Neural cell (in vitro differentiated cells): Measurements from ENCODE around the gene TMEM30A.

Source experiments
- EZH2 ChIP-seq: fragments of 200-600, 300-800 bp; shearing (Covaris generic), sonication (generic); IDR thresholded peaks from 2 replicates; pipeline ENCODE4 v1.6.1; 2014; ENCODE audit warnings: antibody characterized with exemption, low read length, borderline replicate concordance, mild to moderate bottlenecking; ENCODE audit not compliant: insufficient read depth, poor library complexity, severe bottlenecking
- RAD21 ChIP-seq: fragments of 450-650 bp; conservative IDR thresholded peaks from 2 replicates; pipeline ENCODE4 v1.6.1; 2014; ENCODE audit warnings: antibody characterized with exemption, mild to moderate bottlenecking, moderate library complexity
- TF ChIP-seq, protein P1 (sequence below): IDR thresholded peaks from 2 replicates; pipeline ENCODE4 v1.6.1; 2012; ENCODE audit warnings: borderline replicate concordance
- TF ChIP-seq, protein P2 (sequence below): fragments of 450-650 bp; IDR thresholded peaks from 2 replicates; pipeline ENCODE4 v1.5.1; 2014; ENCODE audit warnings: antibody characterized with exemption, mild to moderate bottlenecking, moderate library complexity; ENCODE audit not compliant: poor library complexity, severe bottlenecking

DNA sequence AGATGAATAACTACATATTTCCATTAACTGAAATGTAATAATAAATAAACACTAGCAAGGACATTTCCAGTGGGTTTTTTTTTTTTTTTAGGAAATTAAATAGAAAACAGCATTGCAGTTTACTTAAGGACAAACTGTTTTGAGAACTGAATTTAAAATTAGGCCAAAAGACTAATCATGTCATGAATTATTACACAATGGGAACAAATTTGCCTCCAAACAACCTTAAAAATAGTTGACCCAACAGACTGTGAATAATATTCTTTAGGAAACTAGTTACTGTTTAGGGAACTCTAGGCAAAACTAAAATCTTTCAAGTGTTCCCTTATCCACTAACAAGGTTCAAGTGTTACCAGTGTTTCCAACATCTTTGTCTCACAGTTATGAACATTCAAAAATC is 62.3 kb downstream of the TMEM30A start:
- TF ChIP-seq, protein P1, sequence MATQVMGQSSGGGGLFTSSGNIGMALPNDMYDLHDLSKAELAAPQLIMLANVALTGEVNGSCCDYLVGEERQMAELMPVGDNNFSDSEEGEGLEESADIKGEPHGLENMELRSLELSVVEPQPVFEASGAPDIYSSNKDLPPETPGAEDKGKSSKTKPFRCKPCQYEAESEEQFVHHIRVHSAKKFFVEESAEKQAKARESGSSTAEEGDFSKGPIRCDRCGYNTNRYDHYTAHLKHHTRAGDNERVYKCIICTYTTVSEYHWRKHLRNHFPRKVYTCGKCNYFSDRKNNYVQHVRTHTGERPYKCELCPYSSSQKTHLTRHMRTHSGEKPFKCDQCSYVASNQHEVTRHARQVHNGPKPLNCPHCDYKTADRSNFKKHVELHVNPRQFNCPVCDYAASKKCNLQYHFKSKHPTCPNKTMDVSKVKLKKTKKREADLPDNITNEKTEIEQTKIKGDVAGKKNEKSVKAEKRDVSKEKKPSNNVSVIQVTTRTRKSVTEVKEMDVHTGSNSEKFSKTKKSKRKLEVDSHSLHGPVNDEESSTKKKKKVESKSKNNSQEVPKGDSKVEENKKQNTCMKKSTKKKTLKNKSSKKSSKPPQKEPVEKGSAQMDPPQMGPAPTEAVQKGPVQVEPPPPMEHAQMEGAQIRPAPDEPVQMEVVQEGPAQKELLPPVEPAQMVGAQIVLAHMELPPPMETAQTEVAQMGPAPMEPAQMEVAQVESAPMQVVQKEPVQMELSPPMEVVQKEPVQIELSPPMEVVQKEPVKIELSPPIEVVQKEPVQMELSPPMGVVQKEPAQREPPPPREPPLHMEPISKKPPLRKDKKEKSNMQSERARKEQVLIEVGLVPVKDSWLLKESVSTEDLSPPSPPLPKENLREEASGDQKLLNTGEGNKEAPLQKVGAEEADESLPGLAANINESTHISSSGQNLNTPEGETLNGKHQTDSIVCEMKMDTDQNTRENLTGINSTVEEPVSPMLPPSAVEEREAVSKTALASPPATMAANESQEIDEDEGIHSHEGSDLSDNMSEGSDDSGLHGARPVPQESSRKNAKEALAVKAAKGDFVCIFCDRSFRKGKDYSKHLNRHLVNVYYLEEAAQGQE, result no peak
- no peak for TF ChIP-seq EZH2
- TF ChIP-seq, protein P2, sequence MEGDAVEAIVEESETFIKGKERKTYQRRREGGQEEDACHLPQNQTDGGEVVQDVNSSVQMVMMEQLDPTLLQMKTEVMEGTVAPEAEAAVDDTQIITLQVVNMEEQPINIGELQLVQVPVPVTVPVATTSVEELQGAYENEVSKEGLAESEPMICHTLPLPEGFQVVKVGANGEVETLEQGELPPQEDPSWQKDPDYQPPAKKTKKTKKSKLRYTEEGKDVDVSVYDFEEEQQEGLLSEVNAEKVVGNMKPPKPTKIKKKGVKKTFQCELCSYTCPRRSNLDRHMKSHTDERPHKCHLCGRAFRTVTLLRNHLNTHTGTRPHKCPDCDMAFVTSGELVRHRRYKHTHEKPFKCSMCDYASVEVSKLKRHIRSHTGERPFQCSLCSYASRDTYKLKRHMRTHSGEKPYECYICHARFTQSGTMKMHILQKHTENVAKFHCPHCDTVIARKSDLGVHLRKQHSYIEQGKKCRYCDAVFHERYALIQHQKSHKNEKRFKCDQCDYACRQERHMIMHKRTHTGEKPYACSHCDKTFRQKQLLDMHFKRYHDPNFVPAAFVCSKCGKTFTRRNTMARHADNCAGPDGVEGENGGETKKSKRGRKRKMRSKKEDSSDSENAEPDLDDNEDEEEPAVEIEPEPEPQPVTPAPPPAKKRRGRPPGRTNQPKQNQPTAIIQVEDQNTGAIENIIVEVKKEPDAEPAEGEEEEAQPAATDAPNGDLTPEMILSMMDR, result no peak
- no peak for TF ChIP-seq RAD21
